NCI-H226 (cell line): ENCODE measurements around the gene LRP5.
"Not testable (repeated sequence)": the region's sequence is repeated elsewhere in the genome, so short reads cannot be mapped to it uniquely, and the experiment has no call there.

Experiments
- DNase-seq: peaks from one replicate; pipeline ENCODE4 v3.0.0-alpha.2; 2015

LRP5 gene

DNA sequence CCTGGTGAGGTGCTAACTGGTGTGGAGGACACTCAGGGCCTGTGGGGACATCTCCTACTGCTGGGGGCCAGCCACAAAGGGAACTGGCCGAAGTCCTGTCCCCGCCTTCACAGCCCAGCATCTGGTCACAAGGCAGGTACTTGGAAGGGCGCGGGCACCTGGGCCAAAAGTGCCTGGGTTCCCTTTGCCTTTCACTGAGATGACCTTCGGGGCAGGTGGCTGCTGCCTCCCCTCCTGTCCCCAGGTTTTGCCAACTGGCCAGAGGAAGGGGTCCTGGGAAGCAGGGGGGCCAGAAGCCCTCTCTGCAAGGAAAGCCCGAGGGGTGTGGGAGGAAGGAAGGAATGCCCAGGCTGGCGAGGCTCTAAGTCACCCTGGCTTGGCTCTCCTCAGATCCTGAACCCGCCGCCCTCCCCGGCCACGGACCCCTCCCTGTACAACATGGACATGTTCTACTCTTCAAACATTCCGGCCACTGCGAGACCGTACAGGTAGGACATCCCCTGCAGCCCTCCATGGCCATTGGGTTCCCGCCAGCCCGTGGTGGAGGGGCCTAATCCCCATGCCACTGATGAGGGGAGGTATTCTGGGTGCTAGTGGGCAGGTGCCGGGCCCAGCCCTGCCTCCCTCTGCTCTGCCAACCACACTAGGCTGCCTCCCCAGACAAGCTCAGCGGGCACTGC is 133.8 kb downstream of the LRP5 start:
- DNase-seq, result no peak

GRCh38 chr11:68447015-68447801 is 134.8 kb downstream of the LRP5 start:
- DNase-seq, result peak; percentile 50

- not testable (repeated sequence) for DNase-seq
These were observed 135.5 kb downstream of the LRP5 start for GRCh38 chr11:68447914-68448313.

DNA sequence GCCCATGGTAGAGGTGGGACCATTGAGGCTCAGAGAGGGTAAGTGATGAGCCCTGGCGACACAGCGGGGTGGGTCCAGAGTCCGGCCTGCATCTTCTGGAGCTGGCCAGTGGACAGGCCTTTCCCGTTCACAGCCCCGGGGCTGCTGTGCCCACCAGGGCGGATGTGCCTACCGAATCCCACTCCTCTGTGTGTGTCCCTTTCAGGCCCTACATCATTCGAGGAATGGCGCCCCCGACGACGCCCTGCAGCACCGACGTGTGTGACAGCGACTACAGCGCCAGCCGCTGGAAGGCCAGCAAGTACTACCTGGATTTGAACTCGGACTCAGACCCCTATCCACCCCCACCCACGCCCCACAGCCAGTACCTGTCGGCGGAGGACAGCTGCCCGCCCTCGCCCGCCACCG is 136.2 kb downstream of the LRP5 start:
- no peak for DNase-seq

DNA sequence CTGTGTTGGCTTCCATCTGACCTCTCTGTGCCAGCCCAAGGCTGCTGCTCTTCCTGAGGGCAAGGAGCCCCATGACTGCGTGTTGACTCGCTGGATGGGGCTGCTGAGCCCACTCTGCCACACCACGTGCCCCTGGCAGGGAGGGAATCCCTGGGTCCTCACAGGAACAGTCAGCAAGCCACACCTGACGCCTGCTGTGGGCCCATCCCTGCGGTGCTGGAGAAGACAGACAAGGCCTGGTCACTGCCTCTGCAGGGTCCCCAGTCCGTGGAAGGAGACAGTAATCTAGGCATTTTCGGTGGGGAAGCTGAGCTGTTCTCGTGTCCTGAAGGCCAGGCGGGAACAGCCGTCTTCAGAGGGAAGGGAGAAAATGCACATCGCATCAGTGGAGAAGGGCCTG is 137.6 kb downstream of the LRP5 start:
- no peak for DNase-seq

- no peak for DNase-seq
These were observed 138.3 kb downstream of the LRP5 start for GRCh38 chr11:68450711-68451110.

GRCh38 chr11:68454767-68455166 is 142.4 kb downstream of the LRP5 start:
- no peak for DNase-seq

GRCh38 chr11:68455485-68455884 is 143.1 kb downstream of the LRP5 start:
- DNase-seq, result no peak

GRCh38 chr11:68457216-68457897 is 145.0 kb downstream of the LRP5 start:
- DNase-seq, result no peak

GRCh38 chr11:68457898-68458249 is 145.5 kb downstream of the LRP5 start:
- no peak for DNase-seq

DNA sequence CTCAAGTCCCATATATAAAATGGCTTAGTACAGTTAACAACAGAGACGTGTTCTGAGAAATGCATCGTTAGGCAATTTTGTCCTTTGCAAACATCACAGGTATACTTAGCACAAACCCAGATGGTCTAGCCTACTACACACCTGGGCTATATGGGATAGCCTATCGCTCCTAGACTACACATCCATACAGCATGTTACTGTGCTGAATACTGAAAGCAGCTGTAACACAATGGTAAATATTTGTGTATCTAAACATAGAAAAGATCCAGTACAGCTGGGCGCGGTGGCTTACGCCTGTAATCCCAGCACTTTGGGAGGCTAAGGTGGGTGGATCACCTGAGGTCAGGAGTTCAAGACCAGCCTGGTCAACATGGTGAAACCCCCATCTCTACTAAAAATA is 145.9 kb downstream of the LRP5 start:
- not testable (repeated sequence) for DNase-seq

DNA sequence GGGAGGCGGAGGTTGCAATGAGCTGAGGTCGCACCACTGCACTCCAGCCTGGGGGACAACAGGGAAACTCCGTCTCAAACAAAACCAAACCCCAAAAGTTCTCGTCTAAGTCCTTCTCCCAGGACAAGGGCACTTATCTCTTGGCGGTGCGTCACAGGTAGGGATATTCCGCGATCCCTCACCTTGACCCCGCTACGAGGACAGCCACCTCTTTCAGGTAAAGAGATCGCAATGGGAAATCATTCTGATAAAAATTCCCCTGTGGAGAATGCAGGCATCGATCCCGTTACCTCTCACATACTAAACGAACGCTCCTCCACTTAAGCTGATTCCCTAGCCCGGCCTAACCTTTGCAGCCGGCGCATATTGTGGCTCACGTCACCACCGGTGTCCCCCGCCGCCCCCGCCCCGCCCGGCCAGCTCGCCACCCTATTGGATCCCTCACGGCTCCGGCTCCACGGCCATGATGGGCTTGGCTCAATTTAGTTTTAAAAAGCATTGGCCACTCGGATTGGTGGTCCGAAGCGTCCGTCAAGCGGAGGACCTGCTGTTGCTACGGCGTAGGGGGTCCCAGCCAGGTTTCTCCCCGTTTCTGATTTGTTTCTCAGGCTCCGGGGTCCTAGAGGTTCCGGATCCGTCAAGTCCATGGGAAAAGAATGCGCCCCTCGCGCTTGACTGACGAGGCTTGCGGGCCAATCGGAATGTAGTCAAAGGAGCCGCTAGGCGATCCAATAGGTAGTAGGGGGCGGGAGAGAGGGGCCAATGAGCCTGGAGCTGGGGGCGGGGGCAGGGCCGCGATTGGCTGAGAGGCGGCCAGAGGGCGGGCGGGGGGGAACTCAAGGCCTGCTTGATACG is 147.7 kb downstream of the LRP5 start:
- DNase-seq, result peak; percentile 98

- DNase-seq, result no peak
These were observed 148.6 kb downstream of the LRP5 start, which contains the start of gene PPP6R3 for GRCh38 chr11:68460741-68461574. Gene PPP6R3, plus strand, starts transcription at chr11:68460752. Its CDS starts 76,913 bp downstream, at chr11:68537665.

DNA sequence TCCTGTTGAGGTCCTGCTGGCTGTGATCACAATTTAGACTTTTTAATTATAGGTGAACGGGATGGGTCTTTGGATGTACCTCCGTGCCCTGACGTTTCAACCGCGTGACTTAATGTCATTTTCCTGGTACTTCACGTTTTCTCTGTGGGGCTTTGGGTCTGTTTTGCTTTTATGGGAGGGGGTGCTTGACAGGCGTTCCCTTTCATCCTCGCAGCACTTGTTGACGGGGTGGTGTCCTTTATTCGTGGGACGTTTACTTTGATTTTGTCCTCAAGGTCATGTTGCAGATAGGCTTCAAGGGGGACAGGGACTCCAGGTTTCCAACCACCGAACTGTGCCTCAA is 149.2 kb downstream of the LRP5 start:
- DNase-seq, result no peak

- DNase-seq, result no peak
These were observed 151.3 kb downstream of the LRP5 start for GRCh38 chr11:68463714-68464113.

- DNase-seq, result no peak
These were observed 154.9 kb downstream of the LRP5 start for GRCh38 chr11:68467201-68467834.

- no peak for DNase-seq
These were observed 155.9 kb downstream of the LRP5 start for GRCh38 chr11:68468217-68468828.

- peak; percentile 10 for DNase-seq
These were observed 156.7 kb downstream of the LRP5 start for GRCh38 chr11:68469122-68469521.

DNA sequence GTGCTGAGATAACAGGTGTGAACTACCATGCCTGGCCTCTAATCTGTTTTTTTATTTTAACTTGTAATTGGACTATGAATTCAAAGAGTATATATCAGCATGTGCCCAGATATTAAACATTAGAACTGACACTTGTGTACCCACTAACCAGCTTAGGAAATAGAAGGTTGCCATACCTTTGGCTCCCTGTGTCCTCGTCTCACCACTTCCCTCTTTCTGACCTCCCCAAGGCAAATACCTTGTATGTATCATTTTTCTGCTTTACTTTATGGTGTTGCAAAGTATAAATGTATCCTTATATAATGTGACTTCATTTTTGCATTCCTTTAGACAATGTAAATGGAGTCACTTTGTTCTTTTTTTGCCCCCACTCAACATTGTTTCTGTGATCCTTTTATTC is 157.3 kb downstream of the LRP5 start:
- no peak for DNase-seq

DNA sequence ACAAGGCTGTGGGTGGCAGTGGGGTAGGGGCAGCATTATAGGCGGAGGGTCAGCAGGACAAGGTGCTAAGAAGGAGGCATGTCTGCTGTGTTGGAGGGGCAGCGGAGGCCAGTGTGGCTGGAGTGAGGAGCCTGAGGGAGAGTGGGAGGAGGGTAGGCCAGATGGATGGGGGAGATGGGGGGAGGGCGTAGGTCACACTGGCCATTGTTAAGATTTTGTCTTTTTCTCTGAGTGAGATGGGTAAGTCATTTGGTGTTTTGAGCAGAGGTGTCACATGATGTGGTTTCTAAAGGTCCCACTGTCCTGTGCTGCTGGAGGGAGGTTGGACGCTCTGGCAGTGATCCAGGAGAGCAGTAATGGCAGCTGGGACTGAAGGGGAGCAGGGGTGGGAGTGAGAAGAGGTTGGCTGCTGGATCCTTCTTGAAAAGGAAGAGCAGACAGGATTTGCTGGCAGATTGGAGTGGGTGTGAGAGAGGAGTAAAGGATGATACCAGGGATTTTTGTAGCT is 158.0 kb downstream of the LRP5 start:
- DNase-seq, result peak; percentile 6
